HG03025 (cell line): ENCODE data around the gene CAMTA1.

Experiments used
- ATAC-seq: cut with Tn5 transposase; IDR thresholded peaks from one replicate; pipeline ENCODE4 v1.9.1; 2021; ENCODE audit warnings: mild to moderate bottlenecking, moderate library complexity; ENCODE audit not compliant: unreplicated experiment, low FRiP score

CAMTA1 gene

DNA sequence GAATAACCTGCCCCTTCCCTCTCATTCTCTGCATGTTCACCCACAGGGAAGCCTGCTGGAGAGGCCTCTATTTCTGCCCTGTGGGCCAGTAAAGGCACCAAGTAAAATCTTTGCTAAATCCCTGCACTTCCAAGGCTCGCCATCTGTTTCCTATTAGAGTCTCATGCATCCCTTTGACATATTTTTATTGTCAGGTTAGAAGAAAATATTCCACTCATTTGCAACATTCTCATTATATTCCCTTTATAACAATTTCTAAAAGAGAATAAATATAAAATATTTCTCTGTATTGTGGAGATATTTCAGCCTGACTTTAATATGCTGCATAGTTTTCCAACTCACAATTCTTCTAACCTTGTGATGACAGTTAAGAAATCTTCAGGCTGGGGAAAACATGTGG, 645.4 kb downstream of the CAMTA1 start:
- no peak for ATAC-seq

GRCh38 chr1:7432102-7432899, 647.0 kb downstream of the CAMTA1 start:
- ATAC-seq = no peak

- ATAC-seq = no peak
Observed at GRCh38 chr1:7432900-7433380, 647.7 kb downstream of the CAMTA1 start.

- no peak for ATAC-seq
Observed at GRCh38 chr1:7434566-7434965, 649.3 kb downstream of the CAMTA1 start.

GRCh38 chr1:7435276-7436055, 650.2 kb downstream of the CAMTA1 start:
- ATAC-seq = no peak

GRCh38 chr1:7436056-7437005, 651.1 kb downstream of the CAMTA1 start:
- no peak for ATAC-seq

- no peak for ATAC-seq
Observed at GRCh38 chr1:7437036-7437435, 651.8 kb downstream of the CAMTA1 start.

GRCh38 chr1:7437608-7438395, 652.5 kb downstream of the CAMTA1 start:
- no peak for ATAC-seq

GRCh38 chr1:7438396-7438785, 653.1 kb downstream of the CAMTA1 start:
- ATAC-seq = no peak

- no peak for ATAC-seq
Observed at GRCh38 chr1:7438921-7439655, 653.8 kb downstream of the CAMTA1 start.

- ATAC-seq = no peak
Observed at GRCh38 chr1:7440154-7440553, 654.9 kb downstream of the CAMTA1 start.

- no peak for ATAC-seq
Observed at GRCh38 chr1:7441143-7441841, 656.0 kb downstream of the CAMTA1 start.

- no peak for ATAC-seq
Observed at GRCh38 chr1:7442036-7442435, 656.8 kb downstream of the CAMTA1 start.

DNA sequence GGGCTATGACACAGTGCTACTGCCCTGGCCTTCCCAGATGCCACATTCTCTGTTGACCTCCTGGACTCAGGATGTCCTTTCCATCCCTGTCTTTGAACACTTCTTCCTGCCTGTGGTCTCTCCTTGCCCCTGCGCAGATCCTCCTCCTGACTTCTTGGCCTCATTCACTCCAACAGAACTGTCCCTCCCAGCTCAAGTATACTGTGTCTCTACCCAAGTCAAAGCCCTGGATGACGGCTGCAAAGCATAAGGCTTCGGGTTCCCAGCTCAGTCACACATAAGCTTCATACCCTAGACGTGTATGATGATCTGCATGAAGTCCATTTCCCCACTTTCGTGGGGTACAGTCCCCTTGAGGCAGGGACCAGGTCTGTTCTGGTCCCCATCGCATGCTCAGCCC, 657.7 kb downstream of the CAMTA1 start:
- ATAC-seq = no peak

GRCh38 chr1:7444363-7444762, 659.1 kb downstream of the CAMTA1 start:
- ATAC-seq = no peak

- ATAC-seq = no peak
Observed at GRCh38 chr1:7447093-7447492, 661.8 kb downstream of the CAMTA1 start.

- no peak for ATAC-seq
Observed at GRCh38 chr1:7447736-7448135, 662.5 kb downstream of the CAMTA1 start.

GRCh38 chr1:7448986-7449385, 663.7 kb downstream of the CAMTA1 start:
- ATAC-seq = no peak

DNA sequence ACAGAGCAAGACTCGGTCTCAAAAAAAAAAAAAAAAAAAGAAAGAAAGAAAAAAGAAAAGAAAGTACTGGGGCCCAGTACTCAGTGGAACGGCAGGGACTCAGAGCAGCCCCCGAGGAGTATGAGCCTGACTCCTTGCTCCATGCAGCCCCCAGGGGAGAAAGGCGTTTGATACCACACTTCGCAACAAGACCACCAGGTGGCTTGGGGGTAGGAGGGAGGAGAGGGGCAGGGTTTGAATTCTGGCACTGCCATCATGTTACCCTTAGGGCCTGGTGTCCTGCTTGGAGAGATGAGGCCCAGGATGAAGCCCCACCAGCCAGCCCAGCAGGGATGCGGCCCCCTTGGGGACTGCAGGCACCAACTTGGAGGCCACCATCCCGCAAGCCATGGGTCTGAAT, 664.5 kb downstream of the CAMTA1 start:
- ATAC-seq = no peak
